OCI-LY3 (cell line): ENCODE results near the gene EIPR1.

Experiments
- H2AFZ ChIP-seq: fragments of 200-600, 300-600 bp; shearing (Covaris generic); 2 replicates; pipeline ENCODE4 v1.6.0; 2014; ENCODE audit warnings: antibody characterized with exemption, low read depth, low read length
- H3K27ac ChIP-seq: fragments of 200-600, 300-600 bp; sonication (generic); 2 replicates; pipeline ENCODE4 v1.5.1; 2014; ENCODE audit warnings: mild to moderate bottlenecking, low read length, moderate library complexity, mixed read lengths
- H3K27me3 ChIP-seq: fragments of 200-600, 300-600 bp; sonication (generic); 2 replicates; pipeline ENCODE4 v1.6.1; 2014; ENCODE audit warnings: low read depth, low read length, mixed read lengths
- H3K36me3 ChIP-seq: fragments of 200-600, 300-600 bp; sonication (generic); replicated peaks from 2 replicates; pipeline ENCODE3; 2014; ENCODE audit warnings: low read depth, low read length, mixed read lengths
- H3K4me1 ChIP-seq: fragments of 300-600, 200-600 bp; sonication (generic); 2 replicates; pipeline ENCODE4 v1.6.1; 2014; ENCODE audit warnings: low read length, mixed read lengths
- H3K4me2 ChIP-seq: fragments of 200-600, 300-600 bp; sonication (generic); 2 replicates; pipeline ENCODE4 v1.6.1; 2014; ENCODE audit warnings: low read length, mixed read lengths
- H3K4me3 ChIP-seq: fragments of 300-600, 200-600 bp; sonication (generic); 2 replicates; pipeline ENCODE4 v1.5.1; 2014; ENCODE audit warnings: antibody characterized with exemption, mild to moderate bottlenecking, low read length, moderate library complexity
- H3K79me2 ChIP-seq: fragments of 300-600, 200-600 bp; shearing (Covaris generic); 2 replicates; pipeline ENCODE4 v1.6.1; 2014; ENCODE audit warnings: mild to moderate bottlenecking, low read length, mixed read lengths
- H3K9ac ChIP-seq: fragments of 300-600, 200-600 bp; shearing (Covaris generic); 2 replicates; pipeline ENCODE4 v1.6.0; 2014; ENCODE audit warnings: mild to moderate bottlenecking, low read length, moderate library complexity
- H3K9me3 ChIP-seq: fragments of 200-600, 300-600 bp; shearing (Covaris generic); 2 replicates; pipeline ENCODE4 v1.6.1; 2014; ENCODE audit warnings: low read length, mixed read lengths; ENCODE audit not compliant: insufficient read depth
- H4K20me1 ChIP-seq: fragments of 200-600, 300-600 bp; sonication (generic); 2 replicates; pipeline ENCODE4 v1.6.1; 2016; ENCODE audit warnings: low read length, mixed read lengths; ENCODE audit not compliant: insufficient read depth
- CTCF ChIP-seq: fragments of 200-600, 300-600 bp; sonication (generic); IDR thresholded peaks from 2 replicates; pipeline ENCODE4 v1.5.1; 2014; ENCODE audit warnings: antibody characterized with exemption, low read length, low read depth
- EZH2phosphoT487 ChIP-seq: fragments of 200-600 bp; shearing (Covaris generic); IDR thresholded peaks from 2 replicates; pipeline ENCODE4 v1.6.1; 2018; ENCODE audit warnings: antibody characterized with exemption, mixed run types, low read depth

EIPR1 gene

DNA sequence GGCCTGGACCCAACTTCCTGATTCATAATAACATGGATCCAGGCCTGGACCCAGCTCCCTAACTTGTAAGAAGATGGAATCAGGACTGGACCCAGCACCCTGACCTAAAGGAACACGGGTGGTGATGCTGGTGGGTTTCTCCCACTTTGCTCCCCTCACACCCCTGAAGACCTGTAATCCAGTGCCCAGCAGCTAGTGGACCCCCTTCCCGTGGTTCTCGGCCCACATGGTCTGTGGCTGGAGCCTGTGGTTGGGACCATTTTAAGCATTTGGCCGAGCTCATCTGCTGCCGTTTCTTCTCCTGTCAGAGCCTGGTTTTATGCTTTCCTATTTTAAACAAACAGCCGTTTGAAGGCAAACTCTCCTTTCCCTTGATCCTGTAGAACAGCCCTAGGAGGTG, 232.8 kb downstream of the EIPR1 start:
- Histone ChIP-seq H3K9ac (no peak overlapping the region), H3K4me3 (no peak overlapping the region), H3K36me3 (no peaks in the 10 kb centered on the region), H3K4me1 (no peaks in the 10 kb centered on the region), H3K27ac (no peak overlapping the region), H3K27me3 (no peaks in the 10 kb centered on the region), H3K79me2 (no peaks in the 10 kb centered on the region), H4K20me1 (no peaks in the 10 kb centered on the region), H3K4me2 (no peak overlapping the region), H3K9me3 (no peaks in the 10 kb centered on the region), H2AFZ (no peak overlapping the region)
- TF ChIP-seq CTCF (no peak), EZH2phosphoT487 (no peak)

DNA sequence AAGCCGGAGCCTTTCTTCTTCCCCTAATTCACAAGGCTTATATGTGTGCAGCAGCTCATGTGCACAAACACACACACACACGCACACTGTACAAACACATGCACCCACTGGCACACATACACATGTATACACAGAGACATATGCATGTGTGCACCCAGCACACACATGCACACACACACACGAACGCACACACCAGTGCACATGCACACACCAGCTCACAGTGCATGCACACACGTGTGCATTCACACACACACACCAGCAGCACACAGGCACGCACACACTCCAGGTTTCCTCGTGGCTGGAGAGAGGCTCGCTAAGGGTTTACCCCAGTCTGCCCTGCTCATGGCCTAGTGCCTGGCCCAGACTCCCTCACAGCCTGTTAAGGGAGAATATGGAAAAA, 234.0 kb downstream of the EIPR1 start:
- no peak for TF ChIP-seq CTCF
- TF ChIP-seq EZH2phosphoT487, result no peak
- no peak overlapping the region for H3K4me2 ChIP-seq
- no peak overlapping the region for H3K9ac ChIP-seq
- no peaks in the 10 kb centered on the region for H4K20me1 ChIP-seq
- H3K36me3 ChIP-seq, result no peaks in the 10 kb centered on the region
- no peak overlapping the region for H2AFZ ChIP-seq
- H3K9me3 ChIP-seq, result no peaks in the 10 kb centered on the region
- no peak overlapping the region for H3K27ac ChIP-seq
- H3K27me3 ChIP-seq, result no peaks in the 10 kb centered on the region
- no peak overlapping the region for H3K4me3 ChIP-seq
- H3K4me1 ChIP-seq, result no peaks in the 10 kb centered on the region
- no peaks in the 10 kb centered on the region for H3K79me2 ChIP-seq

GRCh38 chr2:3142961-3143571, 234.6 kb downstream of the EIPR1 start:
- H3K27me3 ChIP-seq, result no peaks in the 10 kb centered on the region
- H3K4me1 ChIP-seq, result no peaks in the 10 kb centered on the region
- no peak overlapping the region for H2AFZ ChIP-seq
- no peak overlapping the region for H3K4me2 ChIP-seq
- H3K9ac ChIP-seq, result no peak overlapping the region
- no peak overlapping the region for H3K4me3 ChIP-seq
- H3K79me2 ChIP-seq, result no peaks in the 10 kb centered on the region
- H3K36me3 ChIP-seq, result no peaks in the 10 kb centered on the region
- TF ChIP-seq EZH2phosphoT487 (no peak), CTCF (no peak)
- no peak overlapping the region for H3K27ac ChIP-seq
- H4K20me1 ChIP-seq, result no peaks in the 10 kb centered on the region
- H3K9me3 ChIP-seq, result no peaks in the 10 kb centered on the region

GRCh38 chr2:3142210-3142609, 235.4 kb downstream of the EIPR1 start:
- Histone ChIP-seq H3K9ac (no peak overlapping the region), H4K20me1 (no peaks in the 10 kb centered on the region), H3K4me1 (no peaks in the 10 kb centered on the region), H3K27ac (no peak overlapping the region), H2AFZ (no peak overlapping the region), H3K36me3 (no peaks in the 10 kb centered on the region), H3K4me3 (no peak overlapping the region), H3K4me2 (no peak overlapping the region), H3K27me3 (no peaks in the 10 kb centered on the region), H3K9me3 (no peaks in the 10 kb centered on the region), H3K79me2 (no peaks in the 10 kb centered on the region)
- TF ChIP-seq CTCF, result no peak
- TF ChIP-seq EZH2phosphoT487, result no peak
